ENCODE measurements around the gene PHACTR1. TPM values are rescaled to one million over a fixed set of nuclear protein-coding genes. Genes with fewer than 3 reads are reported as not detected.

PHACTR1 gene
- total RNA-seq, 1 donor from 2014 or later, result 50.7 TPM

GRCh38 chr6:13283331-13283730, 566.8 kb downstream of the PHACTR1 start:
- Mint-ChIP-seq H3K27me3 (ENCODE audit: unreplicated experiment) (no peaks in the 10 kb centered on the region), H3K9me3 (ENCODE audit: unreplicated experiment) (no peaks in the 10 kb centered on the region), H3K27ac (ENCODE audit: unreplicated experiment) (no peak overlapping the region), H3K4me3 (ENCODE audit: unreplicated experiment) (no peak overlapping the region), H3K4me1 (ENCODE audit: low read depth, unreplicated experiment) (peaks cover 2% of the 10 kb centered on the region), H3K36me3 (ENCODE audit: unreplicated experiment) (peaks cover 25% of the 10 kb centered on the region)
- TF ChIP-seq CTCF (IDR thresholded peaks at IDR 0.05; ENCODE audit: partially characterized antibody, unreplicated experiment), result no peak
- DNase-seq, result no peak

GRCh38 chr6:13284646-13285045, 568.1 kb downstream of the PHACTR1 start:
- no peak for DNase-seq

GRCh38 chr6:13285705-13286104, 569.1 kb downstream of the PHACTR1 start:
- no peak for DNase-seq
- TF ChIP-seq CTCF (IDR thresholded peaks at IDR 0.05; ENCODE audit: partially characterized antibody, unreplicated experiment), result no peak
- H3K4me3 Mint-ChIP-seq (ENCODE audit: unreplicated experiment), result no peak overlapping the region
- H3K27me3 Mint-ChIP-seq (ENCODE audit: unreplicated experiment), result peaks cover 7% of the 10 kb centered on the region
- H3K36me3 Mint-ChIP-seq (ENCODE audit: unreplicated experiment), result peaks cover 25% of the 10 kb centered on the region
- H3K4me1 Mint-ChIP-seq (ENCODE audit: low read depth, unreplicated experiment), result no peaks in the 10 kb centered on the region
- H3K27ac Mint-ChIP-seq (ENCODE audit: unreplicated experiment), result no peak overlapping the region
- H3K9me3 Mint-ChIP-seq (ENCODE audit: unreplicated experiment), result peaks cover 2% of the 10 kb centered on the region

More at GRCh38 chr6:13284646-13285045, 568.1 kb downstream of the PHACTR1 start:
- Mint-ChIP-seq H3K27me3 (ENCODE audit: unreplicated experiment) (peaks cover 7% of the 10 kb centered on the region), H3K4me3 (ENCODE audit: unreplicated experiment) (no peak overlapping the region), H3K27ac (ENCODE audit: unreplicated experiment) (no peak overlapping the region), H3K36me3 (ENCODE audit: unreplicated experiment) (peaks cover 25% of the 10 kb centered on the region), H3K9me3 (ENCODE audit: unreplicated experiment) (peaks cover 2% of the 10 kb centered on the region), H3K4me1 (ENCODE audit: low read depth, unreplicated experiment) (peaks cover 2% of the 10 kb centered on the region)
- no peak for TF ChIP-seq CTCF (IDR thresholded peaks at IDR 0.05; ENCODE audit: partially characterized antibody, unreplicated experiment)

GRCh38 chr6:13286181-13286580, 569.6 kb downstream of the PHACTR1 start:
- peaks cover 2% of the 10 kb centered on the region for H3K9me3 Mint-ChIP-seq (ENCODE audit: unreplicated experiment)
- peaks cover 7% of the 10 kb centered on the region for H3K27me3 Mint-ChIP-seq (ENCODE audit: unreplicated experiment)
- peaks cover 25% of the 10 kb centered on the region for H3K36me3 Mint-ChIP-seq (ENCODE audit: unreplicated experiment)
- no peak for DNase-seq
- H3K4me1 Mint-ChIP-seq (ENCODE audit: low read depth, unreplicated experiment), result no peaks in the 10 kb centered on the region
- H3K27ac Mint-ChIP-seq (ENCODE audit: unreplicated experiment), result no peak overlapping the region
- TF ChIP-seq CTCF (IDR thresholded peaks at IDR 0.05; ENCODE audit: partially characterized antibody, unreplicated experiment), result no peak
- H3K4me3 Mint-ChIP-seq (ENCODE audit: unreplicated experiment), result no peak overlapping the region

GRCh38 chr6:13287104-13287503, 570.5 kb downstream of the PHACTR1 start:
- Mint-ChIP-seq H3K4me1 (ENCODE audit: low read depth, unreplicated experiment) (no peaks in the 10 kb centered on the region), H3K27me3 (ENCODE audit: unreplicated experiment) (peaks cover 7% of the 10 kb centered on the region), H3K27ac (ENCODE audit: unreplicated experiment) (no peak overlapping the region), H3K36me3 (ENCODE audit: unreplicated experiment) (peaks cover 25% of the 10 kb centered on the region), H3K9me3 (ENCODE audit: unreplicated experiment) (peaks cover 2% of the 10 kb centered on the region), H3K4me3 (ENCODE audit: unreplicated experiment) (no peak overlapping the region)
- TF ChIP-seq CTCF (IDR thresholded peaks at IDR 0.05; ENCODE audit: partially characterized antibody, unreplicated experiment), result no peak
- no peak for DNase-seq

Data from glutamatergic neuron (in vitro differentiated cells).